Activated CD4-positive, alpha-beta memory T cell treated with anti-CD3 and anti-CD28 coated beads for 36 hours (primary cell): ENCODE results near the gene C4orf51. TPM values are rescaled to one million over a fixed set of nuclear protein-coding genes. Genes with fewer than 3 reads are reported as not detected.

Source experiments
- CTCF ChIA-PET: fragments of 350-600 bp; sonication (Branson Sonifier 250); formaldehyde crosslinking; loops from one replicate; lab custom pipeline; 2021; ENCODE audit warnings: antibody characterized with exemption, inconsistent platforms; lab: Charles Lee
- POLR2A ChIA-PET: fragments of 350-600 bp; sonication (Branson Sonifier 250); formaldehyde crosslinking; loops from one replicate; lab custom pipeline; 2021; ENCODE audit warnings: antibody characterized with exemption; lab: Charles Lee
- DNase-seq: peaks from one replicate; pipeline ENCODE4 v3.0.0-alpha.2; 2020
- H3K27ac Mint-ChIP-seq: one replicate; pipeline ENCODE4 v1.8.0; 2021; ENCODE audit warnings: mixed read lengths
- H3K27me3 Mint-ChIP-seq: one replicate; pipeline ENCODE4 v1.8.0; 2021; ENCODE audit warnings: mixed read lengths
- H3K36me3 Mint-ChIP-seq: one replicate; pipeline ENCODE4 v1.8.0; 2021; ENCODE audit warnings: mixed read lengths
- H3K4me1 Mint-ChIP-seq: one replicate; pipeline ENCODE4 v1.8.0; 2021; ENCODE audit warnings: low read depth, mixed read lengths
- H3K4me3 Mint-ChIP-seq: one replicate; pipeline ENCODE4 v1.8.0; 2021; ENCODE audit warnings: mild to moderate bottlenecking, mixed read lengths
- H3K9me3 Mint-ChIP-seq: one replicate; pipeline ENCODE4 v1.8.0; 2021; ENCODE audit warnings: mixed read lengths
- intact Hi-C: fragments of 100-400 bp; cut with micrococcal nuclease; formaldehyde crosslinking; loops from one replicate; pipeline ENCODE4 v1.15.1; 2023
- total RNA-seq, 2 experiments: library from RNA; stranded (reverse); gene quantifications; one replicate each; pipeline ENCODE4 v1.2.3, GENCODE V29; 2021

Gene C4orf51
- total RNA-seq, 2 experiments from 2014 or later: not detected

DNA sequence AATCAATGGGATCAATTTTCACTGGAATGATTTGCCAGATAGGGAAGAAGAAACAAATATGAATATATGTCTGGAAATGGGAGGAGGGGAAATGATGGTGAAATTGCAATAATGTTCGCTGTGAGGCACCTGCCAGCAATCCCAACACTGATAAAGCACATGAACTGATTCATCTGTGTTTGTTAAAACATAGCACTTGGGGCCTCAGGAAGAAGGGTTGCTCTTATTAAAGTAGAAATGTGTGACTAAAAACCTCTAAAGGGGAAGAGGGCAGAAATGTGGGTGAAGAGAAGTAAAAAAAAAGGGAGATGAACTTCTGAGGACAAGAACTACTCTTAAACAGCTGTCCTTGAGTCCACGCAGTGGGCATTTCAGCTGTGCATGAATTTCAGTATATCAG lies 101.4 kb downstream of the C4orf51 start:
- ChIA-PET POLR2A (no interaction called here), CTCF (no interaction called here)
- Mint-ChIP-seq H3K36me3 (peaks cover 62% of the 10 kb centered on the region), H3K27me3 (no peaks in the 10 kb centered on the region), H3K4me1 (peaks cover 34% of the 10 kb centered on the region), H3K27ac (peak overlapping the region; percentile 44), H3K9me3 (peaks cover 11% of the 10 kb centered on the region), H3K4me3 (no peak overlapping the region)
- intact Hi-C loops: no loop called here
- no peak for DNase-seq

Other genes starting within 250 kb of the C4orf51 start
- 1 to 10 TPM; 2.8 to 2.9 TPM for gene SMAD1, start 198.3 kb upstream of the C4orf51 start, total RNA-seq
- gene MMAA, start 60.8 kb upstream of the C4orf51 start, total RNA-seq: 10 to 100 TPM; 24.4 to 25.1 TPM